Activated naive CD4-positive, alpha-beta T cell (primary cell): Measurements from ENCODE around the gene SYNM.

Experiments
- DNase-seq, 4 experiments: peaks; one replicate each; lab custom pipeline; 2025; lab: John Stamatoyannopoulos, UW

The SYNM gene

GRCh38 chr15:99140590-99140989, 35.7 kb downstream of the SYNM start:
- DNase-seq, result no peak

- no peak for DNase-seq
Observed at GRCh38 chr15:99141943-99142342, 37.1 kb downstream of the SYNM start.

- DNase-seq, result no peak
Observed at GRCh38 chr15:99142562-99142961, 37.7 kb downstream of the SYNM start.

GRCh38 chr15:99143242-99143641, 38.4 kb downstream of the SYNM start:
- DNase-seq, result no peak

GRCh38 chr15:99143655-99144610, 39.1 kb downstream of the SYNM start:
- DNase-seq, result no peak

GRCh38 chr15:99145005-99145404, 40.1 kb downstream of the SYNM start:
- no peak for DNase-seq

GRCh38 chr15:99145778-99146177, 40.9 kb downstream of the SYNM start:
- DNase-seq, result no peak

- no peak for DNase-seq
Observed at GRCh38 chr15:99146661-99147060, 41.8 kb downstream of the SYNM start.

GRCh38 chr15:99148851-99149276, 44.0 kb downstream of the SYNM start:
- DNase-seq, result no peak

GRCh38 chr15:99149366-99149765, 44.5 kb downstream of the SYNM start:
- DNase-seq, result no peak

- DNase-seq, result no peak
Observed at GRCh38 chr15:99151156-99151555, 46.3 kb downstream of the SYNM start.

GRCh38 chr15:99153026-99153535, 48.2 kb downstream of the SYNM start:
- DNase-seq, result no peak

- no peak for DNase-seq
Observed at GRCh38 chr15:99154271-99154670, 49.4 kb downstream of the SYNM start.

- no peak for DNase-seq
Observed at GRCh38 chr15:99155961-99156443, 51.1 kb downstream of the SYNM start.

GRCh38 chr15:99157456-99157855, 52.6 kb downstream of the SYNM start:
- DNase-seq, result no peak

- DNase-seq, result no peak
Observed at GRCh38 chr15:99158626-99159412, 53.9 kb downstream of the SYNM start.

GRCh38 chr15:99163271-99164062, 58.6 kb downstream of the SYNM start:
- DNase-seq, result no peak

- no peak for DNase-seq
Observed at GRCh38 chr15:99164119-99164518, 59.2 kb downstream of the SYNM start.

- DNase-seq, result no peak
Observed at GRCh38 chr15:99165020-99165790, 60.3 kb downstream of the SYNM start.

GRCh38 chr15:99165956-99166689, 61.2 kb downstream of the SYNM start:
- DNase-seq, result no peak
